B cell (primary cell): ENCODE results near the gene MLLT6. TPM values are rescaled to one million over a fixed set of nuclear protein-coding genes. Genes with fewer than 3 reads are reported as not detected.
A peak's percentile ranks its signal among the peaks of the same experiment; 100 is the strongest.

ENCODE experiments used
- ATAC-seq: fragments of 200-7000 bp; cut with Tn5 transposase; one replicate; pipeline ENCODE4 v1.10.0; 2021; ENCODE audit warnings: low read depth, mild to moderate bottlenecking, moderate number of reproducible peaks, moderate library complexity
- CTCF ChIA-PET: fragments of 350-600 bp; sonication (Branson Sonifier 250); formaldehyde crosslinking; loops from one replicate; lab custom pipeline; 2021; ENCODE audit warnings: antibody characterized with exemption, inconsistent platforms; lab: Charles Lee
- POLR2A ChIA-PET: fragments of 350-600 bp; sonication (Branson Sonifier 250); formaldehyde crosslinking; loops from one replicate; lab custom pipeline; 2021; ENCODE audit warnings: antibody characterized with exemption; lab: Charles Lee
- DNase-seq: peaks from one replicate; pipeline ENCODE4 v3.0.0; 2013
- H2AFZ ChIP-seq: 2 replicates; pipeline ENCODE4 v1.6.1; 2012; ENCODE audit warnings: mild to moderate bottlenecking, low read depth, low read length; ENCODE audit not compliant: insufficient read depth, poor library complexity, severe bottlenecking
- H3K27ac ChIP-seq, 2 donors: 1 replicate in 1 of 2; 2 replicates in 1 of 2; pipeline ENCODE4 v1.5.1; 2012 to 2013; ENCODE audit warnings: low read length in 2 of 2, mild to moderate bottlenecking in 2 of 2, moderate library complexity in 1 of 2
- H3K27me3 ChIP-seq, 4 experiments: fragments of 200-600 bp in 1 of 4; sonication (generic) in 1 of 4; replicated peaks in 1 of 4; 1 replicate in 2 of 4; 2 replicates in 2 of 4; pipeline versions ENCODE4 v1.6.1 to v1.7.0; 2013 to 2016; ENCODE audit warnings: low read length in 3 of 4, mild to moderate bottlenecking in 2 of 4, mixed read lengths in 1 of 4, moderate library complexity in 1 of 4; ENCODE audit not compliant: insufficient read depth in 4 of 4, control insufficient read depth in 3 of 4; ENCODE audit errors: control extremely low read depth in 1 of 4
- H3K36me3 ChIP-seq, 2 experiments: replicated peaks in 1 of 2; 1 replicate in 1 of 2; 2 replicates in 1 of 2; pipeline versions ENCODE4 v1.6.1 to v1.7.1; 2013; ENCODE audit warnings: low read length in 1 of 2; ENCODE audit not compliant: insufficient read depth in 2 of 2, control insufficient read depth in 1 of 2; ENCODE audit errors: control extremely low read depth in 1 of 2, extremely low read depth in 1 of 2
- H3K4me1 ChIP-seq, 2 donors: fragments of 200-600 bp in 1 of 2; sonication (generic) in 1 of 2; 1 replicate in 1 of 2; 2 replicates in 1 of 2; pipeline versions ENCODE4 v1.5.1 to v1.6.1; 2013 to 2017; ENCODE audit warnings: low read length in 2 of 2; ENCODE audit not compliant: control insufficient read depth in 2 of 2, insufficient read depth in 2 of 2
- H3K4me2 ChIP-seq: replicated peaks from 2 replicates; pipeline ENCODE3; 2012; ENCODE audit warnings: mild to moderate bottlenecking, low read depth, low read length; ENCODE audit not compliant: poor library complexity, severe bottlenecking
- H3K4me3 ChIP-seq, 5 experiments: fragments of 200-600 bp in 1 of 5; sonication (generic) in 1 of 5; 1 replicate in 3 of 5; 2 replicates in 2 of 5; pipeline versions ENCODE4 v1.5.1 to v1.7.0; 2011 to 2016; ENCODE audit warnings: low read length in 4 of 5, mild to moderate bottlenecking in 4 of 5, low read depth in 2 of 5, control low read depth in 1 of 5, moderate library complexity in 1 of 5; ENCODE audit not compliant: insufficient read depth in 1 of 5; ENCODE audit errors: control extremely low read depth in 1 of 5, extremely low read depth in 1 of 5
- H3K79me2 ChIP-seq: fragments of 200-600 bp; sonication (generic); one replicate; pipeline ENCODE4 v1.6.0; 2016; ENCODE audit warnings: low read length; ENCODE audit not compliant: control insufficient read depth, insufficient read depth
- H3K9ac ChIP-seq: fragments of 200-600 bp; sonication (generic); 2 replicates; pipeline ENCODE4 v1.6.1; 2017; ENCODE audit warnings: mild to moderate bottlenecking, low read length, moderate library complexity
- H3K9me3 ChIP-seq, 3 donors: one replicate each; pipeline versions ENCODE4 v1.6.1 to v1.7.1; 2013; ENCODE audit warnings: low read length in 2 of 3; ENCODE audit not compliant: control insufficient read depth in 2 of 3, insufficient read depth in 1 of 3; ENCODE audit errors: control extremely low read depth in 1 of 3
- H4K20me1 ChIP-seq: 2 replicates; pipeline ENCODE4 v1.6.0; 2012; ENCODE audit warnings: mild to moderate bottlenecking, low read length; ENCODE audit not compliant: insufficient read depth, control insufficient read depth, poor library complexity, severe bottlenecking
- H3K27ac Mint-ChIP-seq: one replicate; pipeline ENCODE4 v1.8.0; 2021; ENCODE audit warnings: mixed read lengths
- H3K27me3 Mint-ChIP-seq: one replicate; pipeline ENCODE4 v1.8.0; 2021; ENCODE audit warnings: mixed read lengths
- H3K4me1 Mint-ChIP-seq: one replicate; pipeline ENCODE4 v1.8.0; 2021; ENCODE audit warnings: mixed read lengths
- H3K4me3 Mint-ChIP-seq: one replicate; pipeline ENCODE4 v1.8.0; 2021; ENCODE audit warnings: mixed read lengths
- H3K9me3 Mint-ChIP-seq: one replicate; pipeline ENCODE4 v1.8.0; 2022; ENCODE audit warnings: mixed read lengths; ENCODE audit not compliant: insufficient read depth
- CTCF ChIP-seq: fragments of 200-600 bp; IDR thresholded peaks from one replicate; pipeline ENCODE4 v1.8.0; 2022; ENCODE audit warnings: antibody characterized with exemption, mild to moderate bottlenecking
- EZH2 ChIP-seq: IDR thresholded peaks from 2 replicates; pipeline ENCODE4 v1.6.1; 2012; ENCODE audit warnings: borderline replicate concordance, low read depth, mild to moderate bottlenecking, moderate library complexity, low read length; ENCODE audit not compliant: insufficient read depth, poor library complexity, severe bottlenecking
- WGBS: methylation state at CpG from one replicate; pipeline ENCODE4 v1.1.5; 2013; ENCODE audit warnings: missing lambda C conversion rate; ENCODE audit not compliant: insufficient coverage; 5-methylcytosine and 5-hydroxymethylcytosine counted together
- intact Hi-C: fragments of 100-400 bp; cut with micrococcal nuclease; formaldehyde crosslinking; loops from one replicate; pipeline ENCODE4 v1.10.0; 2022
- polyA plus RNA-seq: library from polyadenylated mRNA; depleted of rRNA; stranded (reverse); fragments of >200 nt; gene quantifications from 2 replicates; pipeline ENCODE4 v1.2.3, GENCODE V29; 2012
- total RNA-seq, 2 donors: library from RNA; stranded (reverse); fragments of 120-200 nt in 1 of 2; gene quantifications; 1 replicate in 1 of 2; 2 replicates in 1 of 2; pipeline versions ENCODE4 v1.2.3 to v1.2.4, GENCODE V29; 2013 to 2022

Gene MLLT6
- total and polyA plus RNA-seq, 2 donors (not counting 1 experiment from before 2014, with no cell fraction given) = 165 to 288 TPM

DNA sequence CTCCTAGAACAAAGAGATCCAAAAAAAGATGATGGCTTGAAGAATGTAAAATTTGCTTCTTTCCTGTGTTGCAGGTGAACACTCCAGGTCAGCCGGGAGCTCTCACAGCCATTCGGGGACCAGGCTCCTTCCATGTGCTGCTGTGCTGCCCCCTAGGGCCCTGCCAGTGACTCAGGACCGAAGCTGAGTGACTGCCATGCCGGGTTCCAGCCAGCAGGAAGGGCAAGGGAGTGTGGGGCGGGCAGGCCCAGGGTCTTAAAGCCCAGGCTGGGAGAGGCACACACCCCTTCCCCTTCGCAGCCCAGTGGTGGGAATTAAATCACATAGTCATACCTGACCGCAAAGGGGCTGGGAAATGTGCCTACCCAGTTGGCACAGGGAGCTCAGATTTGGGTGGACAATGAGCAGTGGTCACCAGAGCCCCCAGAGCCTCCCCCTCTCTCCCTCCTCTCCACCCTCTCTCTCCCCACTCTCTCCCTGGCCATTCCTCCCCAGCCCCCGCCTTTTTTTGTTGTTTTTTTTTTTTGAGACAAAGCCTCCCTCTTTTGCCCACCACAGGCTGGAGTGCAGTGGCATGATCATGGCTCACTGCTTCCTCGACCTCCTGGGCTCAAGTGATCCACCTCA lies 41.8 kb upstream of the MLLT6 start:
- intact Hi-C loops = no loop called here
- CTCF ChIA-PET = interaction anchor here (1.0 to 11.8 kb wide), 6 partner anchors 9 to 171 kb away, joined by 3 to 161 read pairs (median 4); no protein-coding TSS in a partner anchor
- Histone ChIP-seq H3K9ac (no peak overlapping the region), H3K9me3 (peaks cover 0 to 4% (median 0%) of the 10 kb centered on the region in 3 donors), H3K27me3 (peaks cover 0 to 54% (median 10%) of the 10 kb centered on the region in 4 experiments), H4K20me1 (no peaks in the 10 kb centered on the region), H3K4me2 (no peak overlapping the region), H3K4me1 (no peaks in the 10 kb centered on the region), H3K4me3 (no peak overlapping the region), H3K36me3 (no peaks in the 10 kb centered on the region), H3K79me2 (no peaks in the 10 kb centered on the region), H3K27ac (no peak overlapping the region), H2AFZ (no peak overlapping the region)
- ATAC-seq (peak; percentile 45), DNase-seq (no peak)
- no peaks in the 10 kb centered on the region for H3K4me1 Mint-ChIP-seq
- no peaks in the 10 kb centered on the region for H3K9me3 Mint-ChIP-seq
- H3K27me3 Mint-ChIP-seq = peaks cover 48% of the 10 kb centered on the region
- POLR2A ChIA-PET = no interaction called here
- no peak overlapping the region for H3K27ac Mint-ChIP-seq
- WGBS = 8% methylated on average over 7 of the region's 9 CpGs
- H3K4me3 Mint-ChIP-seq = no peak overlapping the region
- TF ChIP-seq EZH2 (no peak), CTCF (peak; percentile 35)

- 86% methylated on average over 8 of the region's 9 CpGs for WGBS
- peaks cover 51% of the 10 kb centered on the region for H3K27me3 Mint-ChIP-seq
- H3K27ac Mint-ChIP-seq = no peak overlapping the region
- H3K27me3 ChIP-seq = peaks cover 0 to 53% (median 14%) of the 10 kb centered on the region in 4 experiments
- intact Hi-C loops = no loop called here
- H3K9me3 Mint-ChIP-seq = no peaks in the 10 kb centered on the region
- ChIA-PET CTCF (interaction anchor here (1.0 to 11.8 kb wide), 6 partner anchors 8 to 213 kb away, joined by 3 to 161 read pairs (median 4); no protein-coding TSS in a partner anchor), POLR2A (interaction anchor here (0.6 kb wide), 1 partner anchor 9 kb away, joined by 4 read pairs; no protein-coding TSS in a partner anchor)
- H4K20me1 ChIP-seq = no peaks in the 10 kb centered on the region
- no peak for ATAC-seq
- H3K4me3 ChIP-seq = no peak overlapping the region
- DNase-seq = no peak
- no peak overlapping the region for H3K4me3 Mint-ChIP-seq
- TF ChIP-seq EZH2 = no peak
- no peak for TF ChIP-seq CTCF
- no peak overlapping the region for H3K4me2 ChIP-seq
- no peaks in the 10 kb centered on the region for H3K4me1 Mint-ChIP-seq
- no peak overlapping the region for H3K27ac ChIP-seq
- H2AFZ ChIP-seq = no peak overlapping the region
- no peaks in the 10 kb centered on the region for H3K36me3 ChIP-seq
- H3K9me3 ChIP-seq = peaks cover 0 to 4% (median 0%) of the 10 kb centered on the region in 3 donors
- H3K4me1 ChIP-seq = no peaks in the 10 kb centered on the region
- no peaks in the 10 kb centered on the region for H3K79me2 ChIP-seq
- H3K9ac ChIP-seq = no peak overlapping the region
These were observed 41.0 kb upstream of the MLLT6 start for GRCh38 chr17:38663964-38664644.
